Measurements from ENCODE around the gene CDH23.

The CDH23 gene

GRCh38 chr10:71486484-71487114, 89.9 kb downstream of the CDH23 start:
- peak; percentile 50 to 51 for DNase-seq (ENCODE audit: low read depth in 2 of 2)

- no peak for DNase-seq (ENCODE audit: low read depth in 2 of 2)
These were observed 91.0 kb downstream of the CDH23 start for GRCh38 chr10:71487726-71488125.

GRCh38 chr10:71489077-71489476, 92.4 kb downstream of the CDH23 start:
- DNase-seq (ENCODE audit: low read depth in 2 of 2), result no peak

GRCh38 chr10:71492872-71493271, 96.2 kb downstream of the CDH23 start:
- no peak for DNase-seq (ENCODE audit: low read depth in 2 of 2)

GRCh38 chr10:71493741-71494140, 97.0 kb downstream of the CDH23 start:
- DNase-seq (ENCODE audit: low read depth in 2 of 2), result no peak

- DNase-seq (ENCODE audit: low read depth in 2 of 2), result no peak
These were observed 97.8 kb downstream of the CDH23 start for GRCh38 chr10:71494476-71494875.

- no peak for DNase-seq (ENCODE audit: low read depth in 2 of 2)
These were observed 98.3 kb downstream of the CDH23 start for GRCh38 chr10:71494980-71495381.

- DNase-seq (ENCODE audit: low read depth in 2 of 2), result no peak
These were observed 100.4 kb downstream of the CDH23 start for GRCh38 chr10:71496927-71497762.

GRCh38 chr10:71497763-71498326, 101.1 kb downstream of the CDH23 start:
- DNase-seq (ENCODE audit: low read depth in 2 of 2), result no peak

- DNase-seq (ENCODE audit: low read depth in 2 of 2), result no peak
These were observed 104.7 kb downstream of the CDH23 start for GRCh38 chr10:71501402-71501801.

- no peak for DNase-seq (ENCODE audit: low read depth in 2 of 2)
These were observed 105.5 kb downstream of the CDH23 start for GRCh38 chr10:71502190-71502589.

GRCh38 chr10:71502851-71503250, 106.1 kb downstream of the CDH23 start:
- no peak for DNase-seq (ENCODE audit: low read depth in 2 of 2)

- DNase-seq (ENCODE audit: low read depth in 2 of 2), result no peak
These were observed 107.4 kb downstream of the CDH23 start for GRCh38 chr10:71504168-71504567.

- no peak for DNase-seq (ENCODE audit: low read depth in 2 of 2)
These were observed 107.8 kb downstream of the CDH23 start for GRCh38 chr10:71504570-71504969.

- DNase-seq (ENCODE audit: low read depth in 2 of 2), result no peak
These were observed 109.1 kb downstream of the CDH23 start for GRCh38 chr10:71505862-71506261.

GRCh38 chr10:71509444-71509843, 112.7 kb downstream of the CDH23 start:
- DNase-seq (ENCODE audit: low read depth in 2 of 2), result no peak

- DNase-seq (ENCODE audit: low read depth in 2 of 2), result no peak
These were observed 114.5 kb downstream of the CDH23 start for GRCh38 chr10:71511206-71511605.

- DNase-seq (ENCODE audit: low read depth in 2 of 2), result no peak
These were observed 115.6 kb downstream of the CDH23 start for GRCh38 chr10:71512312-71512711.

GRCh38 chr10:71512761-71513539, 116.2 kb downstream of the CDH23 start:
- DNase-seq (ENCODE audit: low read depth in 2 of 2), result no peak

- no peak for DNase-seq (ENCODE audit: low read depth in 2 of 2)
These were observed 116.8 kb downstream of the CDH23 start for GRCh38 chr10:71513540-71513853.

- no peak for DNase-seq (ENCODE audit: low read depth in 2 of 2)
These were observed 117.2 kb downstream of the CDH23 start for GRCh38 chr10:71513936-71514335.

GRCh38 chr10:71515531-71516172, 118.9 kb downstream of the CDH23 start:
- DNase-seq (ENCODE audit: low read depth in 2 of 2), result no peak

Data from stimulated activated CD8-positive, alpha-beta memory T cell treated with anti-CD3 and anti-CD28 coated beads, Interleukin-2, amount 100 ng/mL, for 48 hours (primary cell).